Measurements from ENCODE around the gene ORC2.
A peak's percentile ranks its signal among the peaks of the same experiment; 100 is the strongest.

ORC2 gene

DNA sequence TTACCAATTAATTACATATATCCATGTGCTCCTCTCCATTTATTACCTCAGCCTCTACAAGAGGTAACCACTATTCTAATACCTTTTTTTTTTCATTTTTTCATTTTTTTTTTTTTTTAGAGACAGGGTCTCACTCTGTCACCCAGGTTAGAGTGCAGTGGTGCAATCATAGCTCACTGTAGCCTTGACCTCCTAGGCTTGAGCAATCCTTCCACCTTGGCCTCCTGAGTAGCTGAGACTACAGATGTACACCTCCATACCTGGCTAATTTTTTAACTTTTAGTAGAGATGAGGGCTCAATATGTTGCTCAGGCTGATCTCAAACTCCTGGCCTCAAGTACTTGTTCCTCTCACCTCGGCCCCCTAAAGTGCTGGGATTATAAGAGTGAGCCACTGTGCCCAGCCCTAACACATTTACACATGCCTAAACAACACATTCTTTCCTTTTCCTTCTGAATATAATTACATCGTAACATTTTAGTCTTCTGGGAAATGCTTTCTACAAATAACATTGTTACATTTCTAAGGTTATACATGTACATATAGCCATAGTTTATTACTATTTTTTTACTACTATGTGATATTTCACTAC lies 85.1 kb downstream of the ORC2 start:
- DNase-seq (ENCODE audit: low read depth), result no peak
- TF ChIP-seq, protein P1, sequence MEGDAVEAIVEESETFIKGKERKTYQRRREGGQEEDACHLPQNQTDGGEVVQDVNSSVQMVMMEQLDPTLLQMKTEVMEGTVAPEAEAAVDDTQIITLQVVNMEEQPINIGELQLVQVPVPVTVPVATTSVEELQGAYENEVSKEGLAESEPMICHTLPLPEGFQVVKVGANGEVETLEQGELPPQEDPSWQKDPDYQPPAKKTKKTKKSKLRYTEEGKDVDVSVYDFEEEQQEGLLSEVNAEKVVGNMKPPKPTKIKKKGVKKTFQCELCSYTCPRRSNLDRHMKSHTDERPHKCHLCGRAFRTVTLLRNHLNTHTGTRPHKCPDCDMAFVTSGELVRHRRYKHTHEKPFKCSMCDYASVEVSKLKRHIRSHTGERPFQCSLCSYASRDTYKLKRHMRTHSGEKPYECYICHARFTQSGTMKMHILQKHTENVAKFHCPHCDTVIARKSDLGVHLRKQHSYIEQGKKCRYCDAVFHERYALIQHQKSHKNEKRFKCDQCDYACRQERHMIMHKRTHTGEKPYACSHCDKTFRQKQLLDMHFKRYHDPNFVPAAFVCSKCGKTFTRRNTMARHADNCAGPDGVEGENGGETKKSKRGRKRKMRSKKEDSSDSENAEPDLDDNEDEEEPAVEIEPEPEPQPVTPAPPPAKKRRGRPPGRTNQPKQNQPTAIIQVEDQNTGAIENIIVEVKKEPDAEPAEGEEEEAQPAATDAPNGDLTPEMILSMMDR (IDR thresholded peaks at IDR 0.05; ENCODE audit: control insufficient read depth, insufficient read depth, low read depth, low read length, missing control alignments), result no peak
- no peak overlapping the region for H3K4me3 ChIP-seq (ENCODE audit: control insufficient read depth, low read depth, low read length)

- TF ChIP-seq, protein P1 (IDR thresholded peaks at IDR 0.05; ENCODE audit: control insufficient read depth, insufficient read depth, low read depth, low read length, missing control alignments), result no peak
- DNase-seq (ENCODE audit: low read depth), result no peak
- no peak overlapping the region for H3K4me3 ChIP-seq (ENCODE audit: control insufficient read depth, low read depth, low read length)
Measured at GRCh38 chr2:200877443-200877842, 86.0 kb downstream of the ORC2 start.

DNA sequence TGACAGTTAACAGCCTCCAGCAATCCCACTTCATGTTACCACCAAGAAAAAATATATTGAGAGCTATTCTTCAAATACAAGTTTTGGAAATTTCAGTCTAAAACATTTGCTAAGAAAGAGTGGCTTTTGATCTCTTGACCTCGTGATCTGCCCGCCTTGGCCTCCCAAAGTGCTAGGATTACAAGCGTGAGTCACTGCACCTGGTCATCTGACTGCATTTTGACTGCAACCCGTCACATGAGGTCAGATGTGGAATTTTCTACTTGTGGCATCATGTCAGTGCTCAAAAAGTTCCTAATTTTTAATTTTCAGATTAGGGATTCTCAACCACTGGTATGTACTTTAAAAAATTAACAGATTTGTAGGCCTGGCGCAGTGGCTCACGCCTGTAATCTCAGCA lies 89.9 kb downstream of the ORC2 start:
- TF ChIP-seq, protein P1 (IDR thresholded peaks at IDR 0.05; ENCODE audit: control insufficient read depth, insufficient read depth, low read depth, low read length, missing control alignments), result no peak
- DNase-seq (ENCODE audit: low read depth), result no peak
- no peak overlapping the region for H3K4me3 ChIP-seq (ENCODE audit: control insufficient read depth, low read depth, low read length)

- no peak overlapping the region for H3K4me3 ChIP-seq (ENCODE audit: control insufficient read depth, low read depth, low read length)
- DNase-seq (ENCODE audit: low read depth), result no peak
- TF ChIP-seq, protein P1 (IDR thresholded peaks at IDR 0.05; ENCODE audit: control insufficient read depth, insufficient read depth, low read depth, low read length, missing control alignments), result no peak
Measured at GRCh38 chr2:200871151-200871550, 92.3 kb downstream of the ORC2 start.

- no peak for DNase-seq (ENCODE audit: low read depth)
- TF ChIP-seq, protein P1 (IDR thresholded peaks at IDR 0.05; ENCODE audit: control insufficient read depth, insufficient read depth, low read depth, low read length, missing control alignments), result no peak
- H3K4me3 ChIP-seq (ENCODE audit: control insufficient read depth, low read depth, low read length), result no peak overlapping the region
Measured at GRCh38 chr2:200869014-200869413, 94.4 kb downstream of the ORC2 start.

DNA sequence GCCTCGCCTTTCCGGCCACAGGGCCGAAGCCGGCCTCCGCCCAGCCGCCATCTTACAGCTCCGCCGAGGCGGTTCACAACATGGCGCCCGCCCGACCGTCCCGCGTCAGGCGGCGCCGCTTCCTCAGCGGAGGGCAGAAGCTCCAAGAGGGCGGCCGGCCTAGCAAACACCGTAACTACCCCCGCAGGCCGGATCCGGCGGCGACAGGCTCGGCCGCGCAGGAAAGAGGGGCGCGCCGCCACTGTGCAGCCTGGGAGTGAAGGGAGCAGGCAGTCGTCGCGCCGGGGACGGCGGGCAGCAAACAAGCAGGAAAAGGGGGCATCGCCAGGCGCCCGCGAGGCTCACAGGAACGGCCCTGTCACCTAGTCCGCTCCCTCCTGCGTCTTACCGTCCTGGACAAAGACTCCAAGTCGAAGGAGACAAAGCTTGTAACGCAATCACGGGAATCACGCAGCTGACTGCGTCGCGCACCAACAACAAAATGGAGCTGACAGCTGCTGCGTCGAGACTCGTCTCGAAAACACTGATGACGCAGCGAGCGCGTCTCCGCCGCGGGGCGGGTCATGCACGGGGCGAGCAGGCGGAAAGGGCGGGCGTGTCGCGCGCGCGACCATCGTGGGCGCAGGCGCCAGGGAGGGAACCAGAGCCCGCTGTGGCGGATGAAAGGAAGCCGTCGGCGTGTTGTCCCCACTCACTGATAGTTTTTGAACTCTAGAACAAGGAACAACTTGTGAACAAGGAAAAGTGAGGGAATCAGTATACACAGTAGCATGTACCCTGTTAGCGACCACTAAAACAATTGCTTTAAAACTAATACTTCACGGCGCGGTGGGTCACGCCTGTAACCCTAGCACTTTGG lies 99.1 kb downstream of the ORC2 start, which contains the start of gene CLK1:
CLK1 (minus strand) TSS at position 483 of the 859 bp plus-strand sequence. CDS start 2,796 bp downstream, outside the sequence.
- TF ChIP-seq, protein P1 (IDR thresholded peaks at IDR 0.05; ENCODE audit: control insufficient read depth, insufficient read depth, low read depth, low read length, missing control alignments), result no peak
- peak; percentile 70 for DNase-seq (ENCODE audit: low read depth)
- H3K4me3 ChIP-seq (ENCODE audit: control insufficient read depth, low read depth, low read length), result peak within 1 kb of the TSS; percentile 72
